Uterus (tissue), 4 donors: ENCODE data around the gene OR6J1. TPM values are rescaled to one million over a fixed set of nuclear protein-coding genes. Genes with fewer than 3 reads are reported as not detected.
A peak's percentile ranks its signal among the peaks of the same experiment; 100 is the strongest.

Experiments used
- DNase-seq, 2 donors: peaks; one replicate each; pipeline ENCODE4 v3.0.0-alpha.2; 2019 to 2020
- H3K27ac ChIP-seq, 2 donors: fragments of 200-600 bp; sonication (generic); 1 replicate in 1 of 2; 2 replicates in 1 of 2; pipeline ENCODE4 v1.5.1; 2016 to 2018
- H3K27me3 ChIP-seq, 2 donors: fragments of 200-600 bp; sonication (generic); one replicate each; pipeline ENCODE4 v1.5.1; 2018 to 2019; ENCODE audit warnings: control low read depth in 1 of 2
- H3K36me3 ChIP-seq, 2 donors: fragments of 200-600 bp; sonication (generic); one replicate each; pipeline ENCODE4 v1.5.1; 2019; ENCODE audit warnings: control low read depth in 1 of 2
- H3K4me1 ChIP-seq, 2 donors: fragments of 200-600 bp; sonication (generic); one replicate each; pipeline ENCODE4 v1.5.1; 2018 to 2019; ENCODE audit warnings: control low read depth in 1 of 2
- H3K4me3 ChIP-seq, 2 donors: fragments of 200-600 bp; sonication (generic); 1 replicate in 1 of 2; 2 replicates in 1 of 2; pipeline ENCODE4 v1.5.1; 2018 to 2019; ENCODE audit warnings: mild to moderate bottlenecking in 1 of 2
- H3K9me3 ChIP-seq, 2 donors: fragments of 200-600 bp; sonication (generic); one replicate each; pipeline ENCODE4 v1.5.1; 2019; ENCODE audit warnings: control low read depth in 1 of 2
- CTCF ChIP-seq, 4 experiments: fragments of 200-600 bp in 2 of 4; fragments of 450-650 bp in 2 of 4; sonication (generic) in 2 of 4; IDR thresholded peaks; one replicate each; pipeline ENCODE4 v1.5.1; 2016 to 2019; ENCODE audit warnings: antibody characterized with exemption in 4 of 4, mild to moderate bottlenecking in 2 of 4, moderate library complexity in 1 of 4
- POLR2A ChIP-seq, 2 donors: fragments of 450-650 bp; IDR thresholded peaks; one replicate each; pipeline ENCODE4 v1.6.1; 2016; ENCODE audit warnings: antibody characterized with exemption in 2 of 2, mild to moderate bottlenecking in 1 of 2, moderate library complexity in 1 of 2
- intact Hi-C: fragments of 100-400 bp; cut with DNase I; formaldehyde crosslinking; loops from one replicate; pipeline ENCODE4 v1.15.1; 2023; ENCODE audit warnings: low total_unique reads
- total RNA-seq, 4 donors: library from RNA; depleted of rRNA in 3 of 4; stranded (reverse); fragments of >200 nt in 3 of 4; gene quantifications; one replicate each; pipeline versions ENCODE4 v1.1.0 to v1.2.4, GENCODE V29; 2014 to 2023
- donor health status: DM: yes; HTN: yes; CAD: no.

Gene OR6J1
- total RNA-seq, 4 donors from 2014 or later = 0.14 TPM; not detected in 3

- Histone ChIP-seq H3K9me3 (no peaks in the 10 kb centered on the region), H3K4me1 (no peaks in the 10 kb centered on the region), H3K27ac (no peak overlapping the region), H3K27me3 (no peaks in the 10 kb centered on the region), H3K36me3 (no peaks in the 10 kb centered on the region), H3K4me3 (no peak overlapping the region)
- TF ChIP-seq POLR2A (IDR thresholded peaks at IDR 0.05) = no peak
- no peak for TF ChIP-seq CTCF (IDR thresholded peaks at IDR 0.05)
- no peak for DNase-seq
- intact Hi-C loops = loop anchor here (10.0 kb wide), 1 partner anchor 104 kb away; no protein-coding TSS in a partner anchor
Observed at GRCh38 chr14:22658946-22659345, 14.8 kb upstream of the OR6J1 start.

GRCh38 chr14:22657861-22658260, 13.7 kb upstream of the OR6J1 start:
- no peaks in the 10 kb centered on the region for H3K4me1 ChIP-seq
- H3K9me3 ChIP-seq = no peaks in the 10 kb centered on the region
- H3K27ac ChIP-seq = no peak overlapping the region
- intact Hi-C loops = loop anchor here (10.0 kb wide), 1 partner anchor 103 kb away; no protein-coding TSS in a partner anchor
- H3K36me3 ChIP-seq = no peaks in the 10 kb centered on the region
- DNase-seq = no peak
- TF ChIP-seq CTCF (IDR thresholded peaks at IDR 0.05) (peak in 2 of 4 experiments; percentile 9 to 31), POLR2A (IDR thresholded peaks at IDR 0.05) (no peak)
- no peaks in the 10 kb centered on the region for H3K27me3 ChIP-seq
- no peak overlapping the region for H3K4me3 ChIP-seq

GRCh38 chr14:22656945-22657731, 13.0 kb upstream of the OR6J1 start:
- intact Hi-C loops = loop anchor here (10.0 kb wide), 1 partner anchor 102 kb away; no protein-coding TSS in a partner anchor
- DNase-seq = no peak
- no peaks in the 10 kb centered on the region for H3K4me1 ChIP-seq
- TF ChIP-seq CTCF (IDR thresholded peaks at IDR 0.05) (no peak), POLR2A (IDR thresholded peaks at IDR 0.05) (no peak)
- no peak overlapping the region for H3K27ac ChIP-seq
- H3K36me3 ChIP-seq = no peaks in the 10 kb centered on the region
- no peaks in the 10 kb centered on the region for H3K27me3 ChIP-seq
- no peak overlapping the region for H3K4me3 ChIP-seq
- H3K9me3 ChIP-seq = no peaks in the 10 kb centered on the region

- H3K27ac ChIP-seq = no peak overlapping the region
- H3K36me3 ChIP-seq = no peaks in the 10 kb centered on the region
- no peaks in the 10 kb centered on the region for H3K4me1 ChIP-seq
- H3K9me3 ChIP-seq = no peaks in the 10 kb centered on the region
- TF ChIP-seq CTCF (IDR thresholded peaks at IDR 0.05) (no peak), POLR2A (IDR thresholded peaks at IDR 0.05) (no peak)
- intact Hi-C loops = loop anchor here (10.0 kb wide), 1 partner anchor 101 kb away; no protein-coding TSS in a partner anchor
- no peak overlapping the region for H3K4me3 ChIP-seq
- H3K27me3 ChIP-seq = no peaks in the 10 kb centered on the region
- no peak for DNase-seq
Observed at GRCh38 chr14:22656226-22656625, 12.1 kb upstream of the OR6J1 start.

- Histone ChIP-seq H3K27me3 (no peaks in the 10 kb centered on the region), H3K4me3 (no peak overlapping the region), H3K9me3 (no peaks in the 10 kb centered on the region), H3K27ac (no peak overlapping the region), H3K4me1 (no peaks in the 10 kb centered on the region), H3K36me3 (no peaks in the 10 kb centered on the region)
- intact Hi-C loops = loop anchor here (10.0 kb wide), 1 partner anchor 98 kb away; no protein-coding TSS in a partner anchor
- DNase-seq = peak; percentile 52 to 60
- TF ChIP-seq POLR2A (IDR thresholded peaks at IDR 0.05) = no peak
- TF ChIP-seq CTCF (IDR thresholded peaks at IDR 0.05) = peak; percentile 64 to 76 (median 74)
Observed at GRCh38 chr14:22653012-22653621, 9.0 kb upstream of the OR6J1 start.
